K562 (cell line): ENCODE results near the gene CD46. TPM values are rescaled to one million over a fixed set of nuclear protein-coding genes. Genes with fewer than 3 reads are reported as not detected.

Experiments used
- FOXJ2 ChIP-seq: fragments of 200-800 bp; sonication (Bioruptor generic); IDR thresholded peaks from 2 replicates; pipeline ENCODE4 v1.6.1; 2016; ENCODE audit warnings: missing genetic modification characterization, missing compliant biosample characterization
- FOXK2 ChIP-seq, 2 experiments: fragments of 450-650 bp; IDR thresholded peaks in 1 of 2; conservative IDR thresholded peaks in 1 of 2; 2 replicates each; pipeline ENCODE4 v1.6.1; 2016; ENCODE audit warnings: low read depth in 2 of 2, mild to moderate bottlenecking in 1 of 2
- MAX ChIP-seq: sonication (generic); formaldehyde crosslinking; IDR thresholded peaks from 2 replicates; pipeline ENCODE4 v1.9.0; 2022; ENCODE audit warnings: mild to moderate bottlenecking, missing genetic modification reagents
- MEF2D ChIP-seq: conservative IDR thresholded peaks from 2 replicates; pipeline ENCODE4 v1.6.1; 2016; ENCODE audit warnings: low read depth, missing genetic modification characterization, missing compliant biosample characterization
- MGA ChIP-seq: fragments of 450-650 bp; IDR thresholded peaks from 2 replicates; pipeline ENCODE4 v1.6.1; 2016; ENCODE audit warnings: mild to moderate bottlenecking, moderate library complexity
- MIER1 ChIP-seq: fragments of 450-650 bp; IDR thresholded peaks from 2 replicates; pipeline ENCODE4 v1.6.1; 2016; ENCODE audit warnings: antibody characterized with exemption, mild to moderate bottlenecking, low read depth
- STAT5A ChIP-seq: IDR thresholded peaks from 2 replicates; pipeline ENCODE4 v1.6.1; 2012; ENCODE audit warnings: low read length, inconsistent platforms, borderline replicate concordance
- TFE3 ChIP-seq: fragments of 450-650 bp; formaldehyde crosslinking; IDR thresholded peaks from 2 replicates; pipeline ENCODE4 v1.4.0; 2020; ENCODE audit warnings: mild to moderate bottlenecking, mixed read lengths
- TOE1 ChIP-seq, 2 experiments: fragments of 450-650 bp in 1 of 2; sonication (generic) in 1 of 2; formaldehyde crosslinking in 1 of 2; IDR thresholded peaks; 2 replicates each; pipeline versions ENCODE4 v1.7.1 to v1.8.0; 2016 to 2022; ENCODE audit warnings: borderline replicate concordance in 2 of 2, mild to moderate bottlenecking in 2 of 2, antibody characterized with exemption in 1 of 2, inconsistent platforms in 1 of 2, low read depth in 1 of 2, missing genetic modification reagents in 1 of 2, moderate library complexity in 1 of 2
- polyA plus RNA-seq, 8 experiments: library from polyadenylated mRNA; depleted of rRNA in 4 of 8; stranded (reverse) in 5 of 8; unstranded in 3 of 8; fragments of >200 nt; fragmentation: Nextera tagmentation in 2 of 8; fragmentation: Illumina TruSeq in 1 of 8; extraction: Ambion mirVana in 2 of 8; extraction: Trizol in 1 of 8; gene quantifications; 2 replicates each; pipeline versions ENCODE4 v1.2.1 to v1.2.3, GENCODE V29; 2011 to 2014; ENCODE audit warnings: inconsistent platforms in 1 of 8, missing spikeins in 1 of 8
- total RNA-seq, 7 experiments: library from RNA; depleted of rRNA in 6 of 7; stranded (reverse); fragments of >200 nt in 6 of 7; fragmentation: Illumina TruSeq in 2 of 7; extraction: Trizol in 2 of 7; gene quantifications; 2 replicates each; pipeline versions ENCODE4 v1.2.1 to v1.2.3, GENCODE V29; 2011 to 2021; ENCODE audit warnings: low replicate concordance in 1 of 7
- TF ChIP-seq, protein P1 (sequence below), 2 experiments: fragments of 250-450 bp in 1 of 2; fragments of 450-650 bp in 1 of 2; sonication (Bioruptor Pico) in 1 of 2; IDR thresholded peaks; 2 replicates each; pipeline versions ENCODE4 v1.6.1 to v1.8.0; 2016 to 2021; ENCODE audit warnings: mild to moderate bottlenecking in 2 of 2, moderate library complexity in 2 of 2, missing compliant biosample characterization in 1 of 2, missing genetic modification characterization in 1 of 2

The CD46 gene
- total and polyA plus RNA-seq, 9 of the 15 experiments (the other 6 are each of a cell fraction or from before 2014, with no cell fraction given) = 87.9 to 374 (median 156) TPM

DNA sequence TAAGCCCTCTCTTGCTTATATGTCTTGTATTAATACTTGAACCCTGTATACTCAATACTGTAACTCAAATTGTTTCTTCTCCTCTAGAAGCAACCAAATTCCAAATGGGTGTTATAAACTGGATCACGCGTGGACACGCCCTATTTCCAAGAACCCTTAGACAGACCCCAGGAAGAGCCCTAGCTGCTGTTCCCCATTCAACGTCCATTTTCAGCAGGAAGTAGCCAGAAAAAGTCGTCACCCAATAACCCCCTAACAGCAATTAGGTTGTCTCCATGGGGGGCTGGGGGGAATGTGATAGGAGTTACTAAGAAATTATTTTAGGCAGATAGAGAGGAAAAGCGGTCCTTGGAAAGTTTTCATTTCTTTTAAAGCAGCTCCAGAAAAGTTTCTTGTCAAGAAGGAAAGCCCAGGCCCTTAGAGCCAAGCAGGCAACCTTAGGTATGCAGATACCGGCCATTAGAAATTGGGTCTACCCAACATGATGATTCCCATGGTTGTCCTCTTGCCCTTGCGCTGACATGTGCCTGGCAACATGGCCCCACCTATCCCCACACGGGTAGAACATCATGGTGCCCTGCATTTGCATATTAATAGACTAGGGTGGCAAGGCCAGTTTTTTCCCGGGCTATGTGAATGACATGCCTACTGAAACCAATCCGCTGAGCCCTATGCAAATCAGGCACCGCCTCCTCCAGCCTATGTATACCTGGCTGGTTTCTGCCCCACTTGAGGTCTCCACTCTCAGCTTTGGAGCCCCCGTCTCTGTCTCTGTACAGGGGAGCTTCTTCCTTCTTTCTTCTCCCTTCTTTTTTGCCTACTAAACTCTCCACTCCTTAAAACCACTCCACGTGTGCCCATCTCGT, 4.0 kb upstream of the CD46 start (continued):
- TF ChIP-seq MGA (peak; percentile 72), FOXK2 (conservative IDR thresholded peaks at IDR 0.05 in 1 of 2, IDR thresholded peaks at IDR 0.05 in 1 of 2; ENCODE audit: low read depth in 2 of 2) (peak; percentile 21 to 28; a peak in 1 of 4 replicates), MEF2D (0 out of 2 replicates have a peak, but pooled peaks have one; percentile 35), TOE1 (IDR thresholded peaks at IDR 0.05; ENCODE audit: borderline replicate concordance) (no peak; the same call in 1 of the 2 replicates), TOE1 (CRISPR knock-in tag; IDR thresholded peaks at IDR 0.05; ENCODE audit: borderline replicate concordance, low read depth) (no peak), STAT5A (peak; percentile 53), MIER1 (no peak), FOXJ2 (tag) (0 out of 2 replicates have a peak, but pooled peaks have one; percentile 60), MAX (CRISPR knock-in tag) (peak; percentile 54; the same call in 1 of the 2 replicates), TFE3 (CRISPR knock-in tag) (0 out of 2 replicates have a peak, but pooled peaks have one; percentile 19)
- TF ChIP-seq, protein P1, sequence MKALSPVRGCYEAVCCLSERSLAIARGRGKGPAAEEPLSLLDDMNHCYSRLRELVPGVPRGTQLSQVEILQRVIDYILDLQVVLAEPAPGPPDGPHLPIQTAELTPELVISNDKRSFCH (CRISPR knock-in tag; IDR thresholded peaks at IDR 0.05) = no peak
- TF ChIP-seq, protein P1 (tag; IDR thresholded peaks at IDR 0.05) = peak; percentile 89
